ENCODE results near the gene CYP4F3.
"Not testable (repeated sequence)": the region's sequence is repeated elsewhere in the genome, so short reads cannot be mapped to it uniquely, and the experiment has no call there.

DNA sequence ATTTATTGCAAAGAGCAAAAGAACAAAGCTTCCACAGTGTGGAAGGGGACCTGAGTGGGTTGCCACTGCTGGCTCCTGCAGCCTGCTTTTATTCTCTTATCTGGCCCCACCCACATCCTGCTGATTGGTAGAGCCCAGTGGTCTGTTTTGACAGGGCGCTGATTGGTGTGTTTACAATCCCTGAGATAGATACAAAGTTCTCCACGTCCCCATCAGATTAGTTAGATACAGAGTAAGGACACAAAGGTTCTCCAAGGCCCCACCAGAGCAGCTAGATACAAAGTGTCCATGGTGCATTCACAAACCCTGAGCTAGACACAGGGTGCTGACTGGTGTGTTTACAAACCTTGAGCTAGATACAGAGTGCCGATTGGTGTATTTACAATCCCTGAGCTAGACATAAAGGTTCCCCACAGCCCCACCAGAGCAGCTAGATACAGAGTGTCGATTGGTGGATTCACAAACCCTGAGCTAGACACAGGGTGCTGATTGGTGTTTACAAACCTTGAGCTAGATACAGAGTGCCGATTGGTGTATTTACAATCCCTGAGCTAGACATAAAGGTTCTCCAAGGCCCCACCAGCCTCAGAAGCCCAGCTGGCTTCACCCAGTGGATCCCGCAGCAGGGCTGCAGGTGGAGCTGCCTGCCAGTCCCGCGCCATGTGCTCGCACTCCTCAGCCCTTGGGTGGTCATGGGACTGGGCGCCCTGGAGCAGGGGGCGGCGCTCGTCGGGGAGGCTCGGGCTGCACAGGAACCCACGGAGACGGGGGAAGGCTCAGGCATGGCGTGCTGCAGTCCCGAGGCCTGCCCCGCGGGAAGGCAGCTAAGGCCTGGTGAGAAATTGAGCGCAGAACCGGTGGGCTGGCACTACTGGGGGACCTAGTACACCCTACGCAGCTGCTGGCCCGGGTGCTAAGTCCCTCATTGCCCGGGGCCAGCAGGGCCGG, 32.4 kb upstream of the CYP4F3 start:
- not testable (repeated sequence) for TF ChIP-seq EZH2 (IDR thresholded peaks at IDR 0.05; ENCODE audit: low read depth)
- TF ChIP-seq, protein P1, sequence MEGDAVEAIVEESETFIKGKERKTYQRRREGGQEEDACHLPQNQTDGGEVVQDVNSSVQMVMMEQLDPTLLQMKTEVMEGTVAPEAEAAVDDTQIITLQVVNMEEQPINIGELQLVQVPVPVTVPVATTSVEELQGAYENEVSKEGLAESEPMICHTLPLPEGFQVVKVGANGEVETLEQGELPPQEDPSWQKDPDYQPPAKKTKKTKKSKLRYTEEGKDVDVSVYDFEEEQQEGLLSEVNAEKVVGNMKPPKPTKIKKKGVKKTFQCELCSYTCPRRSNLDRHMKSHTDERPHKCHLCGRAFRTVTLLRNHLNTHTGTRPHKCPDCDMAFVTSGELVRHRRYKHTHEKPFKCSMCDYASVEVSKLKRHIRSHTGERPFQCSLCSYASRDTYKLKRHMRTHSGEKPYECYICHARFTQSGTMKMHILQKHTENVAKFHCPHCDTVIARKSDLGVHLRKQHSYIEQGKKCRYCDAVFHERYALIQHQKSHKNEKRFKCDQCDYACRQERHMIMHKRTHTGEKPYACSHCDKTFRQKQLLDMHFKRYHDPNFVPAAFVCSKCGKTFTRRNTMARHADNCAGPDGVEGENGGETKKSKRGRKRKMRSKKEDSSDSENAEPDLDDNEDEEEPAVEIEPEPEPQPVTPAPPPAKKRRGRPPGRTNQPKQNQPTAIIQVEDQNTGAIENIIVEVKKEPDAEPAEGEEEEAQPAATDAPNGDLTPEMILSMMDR (conservative IDR thresholded peaks at IDR 0.05) = not testable (repeated sequence)

All from PC-9 (cell line).